ENCODE results near the gene GPR119. TPM values are rescaled to one million over a fixed set of nuclear protein-coding genes. Genes with fewer than 3 reads are reported as not detected.

Gene GPR119
- not detected in 2 replicates for total RNA-seq

GRCh38 chrX:130385520-130385919, at the start of gene GPR119:
GPR119 (minus strand) TSS chrX:130385674; CDS start chrX:130385447, 227 bp downstream.

GRCh38 chrX:130401415-130402207, 16.1 kb upstream of the GPR119 start, which contains the start of gene RBMX2:
RBMX2 (plus strand) TSS chrX:130401987; CDS start chrX:130402033, 46 bp downstream.

GRCh38 chrX:130339408-130340222, 45.9 kb downstream of the GPR119 start, which contains the start of gene SLC25A14:
SLC25A14 (plus strand) TSS chrX:130339919; CDS start chrX:130340279, 360 bp downstream.

Other genes with a start within 250 kb of the GPR119 start
- 17.9 and 29.4 TPM in 2 replicates for gene AIFM1, start 219.8 kb downstream of the GPR119 start, total RNA-seq
- gene RAB33A, start 213.7 kb downstream of the GPR119 start, total RNA-seq = 4.8 and 8.1 TPM in 2 replicates
- gene ZNF280C, start 116.8 kb downstream of the GPR119 start, total RNA-seq = 4.0 and 5.0 TPM in 2 replicates
- gene SLC25A14, start 45.8 kb downstream of the GPR119 start, total RNA-seq = 3.7 and 21.6 TPM in 2 replicates
- gene RBMX2, start 16.3 kb upstream of the GPR119 start, total RNA-seq = 16.4 and 18.6 TPM in 2 replicates